ENCODE measurements around the gene CAMTA1. TPM values are rescaled to one million over a fixed set of nuclear protein-coding genes. Genes with fewer than 3 reads are reported as not detected.

The CAMTA1 gene
- total RNA-seq, 1 donor from 2014 or later = 268 TPM

GRCh38 chr1:7363450-7363849 lies 578.2 kb downstream of the CAMTA1 start:
- H3K9ac ChIP-seq = no peak overlapping the region
- no peak overlapping the region for H2AFZ ChIP-seq (replicated peaks)
- H3K4me2 ChIP-seq = no peak overlapping the region
- H3K79me2 ChIP-seq (ENCODE audit: low read depth) = no peaks in the 10 kb centered on the region
- no peaks in the 10 kb centered on the region for H3K9me3 Mint-ChIP-seq
- H3K4me1 ChIP-seq = no peaks in the 10 kb centered on the region
- TF ChIP-seq EZH2 (IDR thresholded peaks at IDR 0.05) = no peak
- H3K4me1 Mint-ChIP-seq = peaks cover 14% of the 10 kb centered on the region
- H3K27me3 ChIP-seq = no peaks in the 10 kb centered on the region
- no peaks in the 10 kb centered on the region for H3K9me3 ChIP-seq (ENCODE audit: low read depth)
- H3K36me3 ChIP-seq = no peaks in the 10 kb centered on the region
- H4K20me1 ChIP-seq (ENCODE audit: low read depth) = no peaks in the 10 kb centered on the region
- H3K36me3 Mint-ChIP-seq = no peaks in the 10 kb centered on the region
- no peaks in the 10 kb centered on the region for H3K27me3 Mint-ChIP-seq (ENCODE audit: insufficient read depth, low read depth)
- no peak overlapping the region for H3K27ac ChIP-seq
- no peak overlapping the region for H3K4me3 ChIP-seq
- H3K27ac Mint-ChIP-seq = no peak overlapping the region
- no peaks in the 10 kb centered on the region for H3F3A ChIP-seq (ENCODE audit: low read depth)
- no peak for DNase-seq (ENCODE audit: low spot score)
- no peak overlapping the region for H3K4me3 Mint-ChIP-seq

DNA sequence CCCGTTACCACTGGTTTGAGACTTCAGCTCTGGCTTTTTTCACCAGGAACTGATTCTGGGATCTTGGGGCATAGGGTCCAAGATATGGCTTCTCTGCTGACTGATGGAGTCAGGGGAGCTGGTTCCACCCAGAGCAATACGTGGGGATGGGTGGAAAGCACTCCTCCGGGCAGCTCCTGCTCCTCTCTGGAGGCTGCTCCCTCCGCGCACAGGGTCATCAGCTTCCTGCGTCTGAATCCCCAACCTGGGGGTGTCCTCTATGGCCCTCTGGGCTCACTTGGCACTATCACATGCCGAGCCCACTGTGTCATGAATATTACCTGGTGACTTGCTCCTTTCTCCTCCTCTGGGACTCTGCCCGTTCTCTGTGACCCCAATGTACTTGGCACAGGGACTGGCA lies 580.5 kb downstream of the CAMTA1 start:
- Histone ChIP-seq H3K27ac (no peak overlapping the region), H4K20me1 (ENCODE audit: low read depth) (no peaks in the 10 kb centered on the region), H3K79me2 (ENCODE audit: low read depth) (no peaks in the 10 kb centered on the region), H3K36me3 (no peaks in the 10 kb centered on the region), H3K9ac (no peak overlapping the region), H3K4me1 (no peaks in the 10 kb centered on the region), H3K4me3 (no peak overlapping the region), H3K27me3 (no peaks in the 10 kb centered on the region), H3K9me3 (ENCODE audit: low read depth) (no peaks in the 10 kb centered on the region), H2AFZ (replicated peaks) (no peak overlapping the region), H3F3A (ENCODE audit: low read depth) (no peaks in the 10 kb centered on the region), H3K4me2 (no peak overlapping the region)
- Mint-ChIP-seq H3K36me3 (no peaks in the 10 kb centered on the region), H3K4me3 (no peak overlapping the region), H3K9me3 (no peaks in the 10 kb centered on the region), H3K27ac (no peak overlapping the region), H3K27me3 (ENCODE audit: insufficient read depth, low read depth) (peaks cover 3% of the 10 kb centered on the region), H3K4me1 (peaks cover 14% of the 10 kb centered on the region)
- no peak for DNase-seq (ENCODE audit: low spot score)
- TF ChIP-seq, protein P1, sequence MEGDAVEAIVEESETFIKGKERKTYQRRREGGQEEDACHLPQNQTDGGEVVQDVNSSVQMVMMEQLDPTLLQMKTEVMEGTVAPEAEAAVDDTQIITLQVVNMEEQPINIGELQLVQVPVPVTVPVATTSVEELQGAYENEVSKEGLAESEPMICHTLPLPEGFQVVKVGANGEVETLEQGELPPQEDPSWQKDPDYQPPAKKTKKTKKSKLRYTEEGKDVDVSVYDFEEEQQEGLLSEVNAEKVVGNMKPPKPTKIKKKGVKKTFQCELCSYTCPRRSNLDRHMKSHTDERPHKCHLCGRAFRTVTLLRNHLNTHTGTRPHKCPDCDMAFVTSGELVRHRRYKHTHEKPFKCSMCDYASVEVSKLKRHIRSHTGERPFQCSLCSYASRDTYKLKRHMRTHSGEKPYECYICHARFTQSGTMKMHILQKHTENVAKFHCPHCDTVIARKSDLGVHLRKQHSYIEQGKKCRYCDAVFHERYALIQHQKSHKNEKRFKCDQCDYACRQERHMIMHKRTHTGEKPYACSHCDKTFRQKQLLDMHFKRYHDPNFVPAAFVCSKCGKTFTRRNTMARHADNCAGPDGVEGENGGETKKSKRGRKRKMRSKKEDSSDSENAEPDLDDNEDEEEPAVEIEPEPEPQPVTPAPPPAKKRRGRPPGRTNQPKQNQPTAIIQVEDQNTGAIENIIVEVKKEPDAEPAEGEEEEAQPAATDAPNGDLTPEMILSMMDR (IDR thresholded peaks at IDR 0.05) = no peak
- TF ChIP-seq EZH2 (IDR thresholded peaks at IDR 0.05) (no peak), EZH2phosphoT487 (IDR thresholded peaks at IDR 0.05) (no peak)

DNA sequence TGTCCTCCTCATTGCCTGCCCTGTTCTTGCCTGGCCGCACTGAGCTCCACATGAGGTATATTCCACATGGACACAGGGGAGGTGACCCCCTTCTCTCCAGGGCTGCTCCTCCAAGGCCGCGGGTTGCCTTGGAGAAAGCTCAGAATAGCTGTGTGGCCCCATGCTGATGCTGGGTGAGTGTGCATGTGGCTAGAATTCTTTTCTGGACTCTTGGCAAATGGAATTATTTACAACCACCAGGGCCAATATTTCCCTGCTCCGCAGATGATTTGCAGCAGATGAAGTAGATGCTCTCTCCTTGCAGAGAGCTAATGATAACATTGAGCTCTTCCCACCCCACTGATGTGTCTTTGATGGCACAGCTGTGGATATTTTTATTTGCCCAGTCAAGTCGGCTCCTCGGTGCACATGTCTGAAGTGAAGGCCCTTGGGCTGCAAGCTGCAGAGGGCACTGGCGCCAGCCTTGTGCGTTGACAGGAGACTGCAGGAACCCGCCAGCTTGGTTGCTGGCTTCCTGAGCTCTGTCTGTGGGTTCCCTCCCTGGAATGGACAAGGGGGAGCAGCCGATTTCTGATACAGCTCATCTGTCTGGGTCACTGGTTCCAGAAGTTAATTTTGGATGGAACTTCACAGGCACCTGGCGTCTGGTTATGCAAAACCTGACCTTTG lies 581.2 kb downstream of the CAMTA1 start:
- TF ChIP-seq EZH2phosphoT487 (IDR thresholded peaks at IDR 0.05) (no peak), EZH2 (IDR thresholded peaks at IDR 0.05) (no peak)
- TF ChIP-seq, protein P1 (IDR thresholded peaks at IDR 0.05) = no peak
- Mint-ChIP-seq H3K27ac (no peak overlapping the region), H3K27me3 (ENCODE audit: insufficient read depth, low read depth) (peaks cover 7% of the 10 kb centered on the region), H3K4me3 (no peak overlapping the region), H3K9me3 (no peaks in the 10 kb centered on the region), H3K36me3 (no peaks in the 10 kb centered on the region), H3K4me1 (peaks cover 14% of the 10 kb centered on the region)
- no peak overlapping the region for H3K4me2 ChIP-seq
- DNase-seq (ENCODE audit: low spot score) = no peak
- H3K36me3 ChIP-seq = no peaks in the 10 kb centered on the region
- H3K4me1 ChIP-seq = no peaks in the 10 kb centered on the region
- H3K27ac ChIP-seq = no peak overlapping the region
- no peaks in the 10 kb centered on the region for H4K20me1 ChIP-seq (ENCODE audit: low read depth)
- no peaks in the 10 kb centered on the region for H3K9me3 ChIP-seq (ENCODE audit: low read depth)
- H3K27me3 ChIP-seq = no peaks in the 10 kb centered on the region
- H3K4me3 ChIP-seq = no peak overlapping the region
- no peaks in the 10 kb centered on the region for H3K79me2 ChIP-seq (ENCODE audit: low read depth)
- no peaks in the 10 kb centered on the region for H3F3A ChIP-seq (ENCODE audit: low read depth)
- H2AFZ ChIP-seq (replicated peaks) = no peak overlapping the region
- H3K9ac ChIP-seq = no peak overlapping the region

- H3K4me1 Mint-ChIP-seq = peaks cover 14% of the 10 kb centered on the region
- H3K27me3 Mint-ChIP-seq (ENCODE audit: insufficient read depth, low read depth) = peaks cover 8% of the 10 kb centered on the region
- no peaks in the 10 kb centered on the region for H3K36me3 Mint-ChIP-seq
- Histone ChIP-seq H3K9me3 (ENCODE audit: low read depth) (no peaks in the 10 kb centered on the region), H3K27ac (no peak overlapping the region), H3F3A (ENCODE audit: low read depth) (no peaks in the 10 kb centered on the region), H3K4me1 (no peaks in the 10 kb centered on the region), H3K27me3 (no peaks in the 10 kb centered on the region), H2AFZ (replicated peaks) (no peak overlapping the region), H3K9ac (no peak overlapping the region), H3K4me2 (no peak overlapping the region), H3K36me3 (no peaks in the 10 kb centered on the region), H4K20me1 (ENCODE audit: low read depth) (no peaks in the 10 kb centered on the region), H3K79me2 (ENCODE audit: low read depth) (no peaks in the 10 kb centered on the region), H3K4me3 (no peak overlapping the region)
- H3K9me3 Mint-ChIP-seq = no peaks in the 10 kb centered on the region
- H3K27ac Mint-ChIP-seq = peak overlapping the region; percentile 13
- no peak for DNase-seq (ENCODE audit: low spot score)
- no peak overlapping the region for H3K4me3 Mint-ChIP-seq
- TF ChIP-seq EZH2phosphoT487 (IDR thresholded peaks at IDR 0.05) = no peak
- no peak for TF ChIP-seq EZH2 (IDR thresholded peaks at IDR 0.05)
- TF ChIP-seq, protein P1 (IDR thresholded peaks at IDR 0.05) = no peak
Observed at GRCh38 chr1:7366955-7367665, 581.9 kb downstream of the CAMTA1 start.

Measured in neural progenitor cell (in vitro differentiated cells).